Raji (cell line): ENCODE data around the gene FOXC1.

Source experiments
- POLR2A ChIP-seq: IDR thresholded peaks from 2 replicates; pipeline ENCODE4 v1.6.1; 2011; ENCODE audit warnings: low read depth, low read length, control low read depth; ENCODE audit not compliant: insufficient read depth

The FOXC1 gene

DNA sequence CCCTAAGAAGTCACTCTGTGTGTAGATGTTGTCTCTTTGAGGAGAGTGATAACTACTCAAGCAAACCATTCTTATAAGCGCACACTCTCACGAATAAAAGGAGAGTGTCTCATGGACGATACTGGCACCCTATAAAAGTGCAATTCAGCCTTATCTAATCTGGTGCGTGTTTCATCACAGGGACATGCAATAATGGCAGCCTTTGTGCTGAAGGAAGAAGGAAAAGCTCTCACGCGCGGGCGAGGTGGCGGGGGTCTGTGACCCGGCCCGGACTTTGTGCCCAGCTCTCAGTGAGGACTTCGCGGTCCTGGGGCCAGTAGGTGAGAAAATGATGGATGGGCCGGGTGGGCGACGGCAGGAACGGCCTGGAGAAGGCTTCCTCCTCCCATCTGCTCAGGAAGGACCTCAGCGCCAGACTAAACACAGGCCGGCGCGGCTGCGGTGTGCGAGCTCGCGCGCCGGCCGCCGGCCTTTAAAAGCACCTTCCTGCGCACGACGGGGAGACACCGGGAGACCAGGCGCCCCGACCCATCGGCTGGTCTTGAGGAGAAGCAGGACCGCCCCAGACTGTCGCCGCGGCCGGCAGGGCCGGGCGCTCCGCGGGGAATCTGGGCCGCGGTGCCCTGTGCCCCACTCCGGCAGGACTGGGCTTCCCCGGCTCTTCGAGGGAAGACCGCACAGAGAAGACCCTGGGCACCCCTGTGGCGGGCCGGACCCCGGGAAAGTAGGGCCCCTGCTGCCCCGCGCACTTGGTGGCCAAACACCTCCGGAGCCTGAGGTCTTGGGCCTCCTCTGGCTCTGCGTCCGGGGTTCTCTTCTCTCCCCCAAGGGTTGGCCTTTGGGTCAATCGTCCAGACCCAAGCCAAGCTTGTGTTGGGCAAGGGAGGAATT is 8.3 kb upstream of the FOXC1 start:
- TF ChIP-seq POLR2A: no peak

DNA sequence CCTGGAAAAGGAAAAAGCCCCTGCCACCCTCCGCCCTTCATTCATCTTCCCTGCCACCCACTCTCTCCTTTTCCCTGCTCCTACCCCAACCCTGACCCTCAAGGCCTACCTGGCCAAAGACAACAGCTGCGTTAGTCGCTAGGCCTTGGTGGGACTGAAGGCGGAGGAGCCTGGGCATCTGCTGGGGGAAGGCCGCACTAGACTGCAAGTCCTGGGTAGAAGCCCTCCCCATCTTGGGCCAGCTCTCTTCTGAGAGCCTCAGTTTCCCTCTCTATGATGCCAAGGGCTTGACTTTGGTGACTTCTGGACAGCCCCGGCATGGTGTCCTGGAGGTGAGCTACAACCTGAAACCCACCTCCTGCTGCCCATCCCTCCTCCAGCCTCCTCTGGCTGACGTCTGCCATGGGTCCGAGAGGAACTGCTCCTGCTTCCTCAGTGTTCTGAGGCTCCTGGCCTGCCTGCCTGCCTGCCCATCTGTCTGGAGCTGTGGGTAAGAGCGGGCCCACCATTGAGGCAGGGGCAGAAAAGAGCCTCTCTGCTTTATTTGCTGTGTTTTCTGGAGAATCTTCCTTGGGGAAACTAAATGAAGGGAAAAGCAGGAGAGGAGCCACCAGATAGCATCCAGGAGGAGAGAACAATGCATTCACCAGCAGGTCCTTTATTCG is 7.5 kb upstream of the FOXC1 start:
- no peak for TF ChIP-seq POLR2A

GRCh38 chr6:1603708-1604107 is 6.0 kb upstream of the FOXC1 start:
- no peak for TF ChIP-seq POLR2A

GRCh38 chr6:1604158-1605003 is 5.3 kb upstream of the FOXC1 start:
- no peak for TF ChIP-seq POLR2A

GRCh38 chr6:1605004-1605892 is 4.5 kb upstream of the FOXC1 start:
- no peak for TF ChIP-seq POLR2A

- no peak for TF ChIP-seq POLR2A
Measured at GRCh38 chr6:1605893-1606779, 3.6 kb upstream of the FOXC1 start.

DNA sequence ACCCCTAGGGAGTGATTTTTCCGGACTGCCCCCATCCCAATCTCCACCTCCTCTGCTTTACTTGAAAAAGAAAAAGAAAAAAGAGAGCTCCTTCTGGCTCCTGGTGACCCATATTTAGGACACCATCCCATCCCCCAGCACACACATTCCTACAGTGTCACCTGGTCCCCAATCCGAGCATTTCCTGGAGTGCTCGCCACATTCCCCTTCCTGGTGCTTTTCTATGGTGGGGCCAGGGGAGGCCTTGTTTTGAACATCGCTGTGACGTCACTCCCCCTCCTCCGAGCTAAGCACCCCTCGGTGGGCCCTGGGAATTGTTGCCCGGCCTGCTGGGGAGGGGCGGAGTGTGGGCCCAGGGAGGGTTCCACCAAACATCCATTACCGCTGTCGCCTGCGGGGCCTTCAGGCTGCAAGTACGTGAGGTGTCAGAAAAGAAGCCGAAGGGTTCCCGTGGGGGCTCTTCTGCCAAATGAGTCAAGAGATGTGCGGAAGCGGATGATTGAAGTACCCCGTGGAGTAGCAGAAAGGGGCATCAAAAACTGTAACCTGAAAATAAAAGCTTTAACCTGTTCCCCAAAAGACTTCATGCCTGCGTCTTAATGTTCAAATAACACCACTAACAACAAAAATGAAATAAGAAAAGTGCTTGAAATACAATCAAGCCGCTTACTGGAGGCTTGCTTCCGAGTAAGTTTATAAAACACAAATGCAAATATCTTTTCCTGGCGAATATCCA is 2.8 kb upstream of the FOXC1 start:
- TF ChIP-seq POLR2A: no peak

- TF ChIP-seq POLR2A: no peak
Measured at GRCh38 chr6:1607516-1608221, 2.0 kb upstream of the FOXC1 start.

GRCh38 chr6:1608222-1609040 is 1.3 kb upstream of the FOXC1 start:
- TF ChIP-seq POLR2A: no peak

DNA sequence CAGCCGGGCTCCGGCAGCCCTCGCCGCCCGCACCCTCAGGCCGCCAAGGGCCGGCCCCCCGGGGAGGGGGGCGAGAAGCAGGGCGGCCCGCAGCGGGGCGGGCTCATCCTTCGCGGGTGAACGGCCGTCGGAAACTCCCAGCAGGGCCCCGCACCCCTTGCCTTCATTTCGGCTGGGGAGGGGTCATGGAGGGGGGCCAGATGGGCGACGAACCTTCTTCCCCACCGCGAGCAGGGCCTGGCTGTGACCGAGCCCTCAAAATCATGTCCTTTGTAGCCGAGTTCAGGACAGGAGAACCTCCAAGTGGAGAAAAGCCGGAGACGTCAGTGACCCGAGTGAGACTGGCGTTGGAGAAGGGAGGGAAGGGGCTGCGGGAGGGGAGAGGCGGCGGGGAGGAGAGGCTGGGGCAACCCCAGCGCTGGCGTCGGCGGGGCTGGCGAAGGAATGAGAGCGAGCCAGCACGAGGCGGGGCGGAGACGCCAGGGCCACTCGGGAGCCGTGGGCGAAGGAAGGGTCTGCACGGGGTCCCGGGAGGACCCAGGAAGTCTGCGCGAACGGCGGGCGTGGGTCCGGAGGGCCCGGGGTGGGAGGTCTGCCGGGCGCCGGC is 571 bp upstream of the FOXC1 start:
- no peak for TF ChIP-seq POLR2A
